NOMO-1 treated with dmso at 0.1 percent for 144 hours (cell line): ENCODE measurements around the gene DNAAF3.

Source experiments
- DNase-seq: peaks from one replicate; lab custom pipeline; 2025; ENCODE audit not compliant: unreplicated experiment; lab: John Stamatoyannopoulos, UW

DNAAF3 gene

GRCh38 chr19:55116859-55117662 lies 49.4 kb downstream of the DNAAF3 start, which contains the start of gene PPP1R12C:
PPP1R12C (minus strand) TSS chr19:55117637; CDS start chr19:55117543, 94 bp downstream.
- DNase-seq, result no peak

GRCh38 chr19:55116232-55116858 lies 50.1 kb downstream of the DNAAF3 start:
- DNase-seq, result peak; percentile 66

- no peak for DNase-seq
Observed at GRCh38 chr19:55115446-55116065, 50.9 kb downstream of the DNAAF3 start.

GRCh38 chr19:55114566-55115145 lies 51.8 kb downstream of the DNAAF3 start:
- DNase-seq, result no peak

- DNase-seq, result no peak
Observed at GRCh38 chr19:55113570-55114039, 52.8 kb downstream of the DNAAF3 start.

GRCh38 chr19:55112777-55113569 lies 53.4 kb downstream of the DNAAF3 start:
- no peak for DNase-seq

GRCh38 chr19:55112246-55112776 lies 54.1 kb downstream of the DNAAF3 start:
- DNase-seq, result no peak

- no peak for DNase-seq
Observed at GRCh38 chr19:55111238-55111831, 55.1 kb downstream of the DNAAF3 start.

GRCh38 chr19:55109527-55110291 lies 56.7 kb downstream of the DNAAF3 start:
- no peak for DNase-seq
